Transverse colon (tissue), 3 donors: Measurements from ENCODE around the gene SOX1.

Experiments used
- CTCF ChIP-seq, 5 experiments: fragments of 200-600 bp in 3 of 5; fragments of 450-650 bp in 2 of 5; sonication (generic) in 3 of 5; IDR thresholded peaks; 1 replicate in 2 of 5; 2 replicates in 3 of 5; pipeline ENCODE4 v1.5.1; 2016 to 2017; ENCODE audit warnings: antibody characterized with exemption in 5 of 5, inconsistent platforms in 3 of 5, mild to moderate bottlenecking in 2 of 5, moderate library complexity in 1 of 5
- POLR2A ChIP-seq: fragments of 450-650 bp; IDR thresholded peaks from one replicate; pipeline ENCODE4 v1.6.1; 2016; ENCODE audit warnings: antibody characterized with exemption, mild to moderate bottlenecking, moderate library complexity

DNA sequence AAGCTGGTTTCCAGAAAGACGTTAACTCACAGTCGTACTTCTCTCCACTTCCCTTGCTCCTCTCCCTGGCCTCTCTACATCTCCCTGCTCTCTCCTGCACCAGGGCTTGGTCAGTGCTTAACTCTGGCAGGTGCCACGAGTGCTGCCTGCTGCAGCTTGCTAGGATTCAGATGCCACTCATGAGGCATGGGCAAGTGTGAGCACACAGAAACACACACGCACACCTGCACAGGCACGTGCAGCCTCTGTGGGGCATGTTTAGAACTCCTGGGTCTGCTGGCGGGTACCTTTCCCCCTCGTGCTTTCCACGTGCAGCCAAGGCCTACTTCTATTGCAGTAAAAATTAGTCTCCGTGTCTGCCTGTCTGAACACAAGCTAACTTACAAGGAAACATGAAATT lies 31.8 kb downstream of the SOX1 start:
- TF ChIP-seq POLR2A: no peak
- TF ChIP-seq CTCF (IDR thresholded peaks at IDR 0.05): no peak
